GM18951 (cell line): Measurements from ENCODE around the gene XPOT.

Experiments
- POLR2A ChIP-seq: IDR thresholded peaks from 4 replicates; pipeline ENCODE4 v1.6.1; 2011; ENCODE audit warnings: mild to moderate bottlenecking; ENCODE audit not compliant: insufficient read length, insufficient read depth; ENCODE audit errors: extremely low read depth
- in situ Hi-C: fragments of 300-500 bp; cut with MboI; formaldehyde crosslinking; loops from one replicate; pipeline ENCODE4 v1.12.0; 2022; ENCODE audit warnings: low sequenced_read_pairs, mixed read lengths, inconsistent platforms; ENCODE audit not compliant: unreplicated experiment

Gene XPOT

DNA sequence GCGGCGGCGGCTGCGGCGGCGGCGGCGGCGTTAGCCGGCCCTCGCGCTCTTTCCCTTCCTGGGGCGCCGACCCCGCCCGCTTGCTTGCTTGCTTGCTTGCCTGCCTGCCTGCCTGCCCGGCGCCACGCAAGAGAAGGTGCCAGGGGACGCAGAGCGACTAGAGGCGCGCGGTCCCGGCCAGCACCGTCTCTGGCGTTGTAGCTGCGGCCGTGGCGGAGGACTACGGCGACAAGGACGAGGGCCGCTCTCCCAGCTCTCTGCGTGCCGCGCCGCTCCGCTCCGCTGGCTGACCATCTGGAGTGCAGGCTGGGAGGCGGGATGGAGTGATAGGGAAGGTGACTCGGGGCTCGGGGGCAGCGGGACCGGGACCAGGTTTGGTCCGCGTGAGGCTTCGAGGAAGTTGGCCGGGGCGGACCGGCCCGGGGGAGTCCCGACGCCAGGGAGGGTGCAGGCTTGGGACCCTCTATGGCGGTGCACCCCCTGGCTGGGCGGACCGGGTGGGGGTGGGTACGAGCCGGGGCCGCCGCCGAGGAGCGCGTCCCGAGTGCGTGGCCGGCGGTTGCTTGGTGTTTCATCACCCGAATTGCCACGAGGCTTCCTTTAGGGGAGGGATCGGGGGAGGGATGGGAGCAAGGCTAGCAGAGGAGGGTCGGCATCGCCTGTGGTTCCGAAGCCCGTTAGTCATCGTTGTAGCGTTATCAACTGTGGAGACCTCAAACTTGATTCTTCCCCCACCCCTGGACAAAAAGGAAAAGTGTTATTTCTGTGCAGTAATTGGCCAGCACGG lies 471 bp downstream of the XPOT start:
- no peak for TF ChIP-seq POLR2A
- in situ Hi-C loops, result no loop called here

DNA sequence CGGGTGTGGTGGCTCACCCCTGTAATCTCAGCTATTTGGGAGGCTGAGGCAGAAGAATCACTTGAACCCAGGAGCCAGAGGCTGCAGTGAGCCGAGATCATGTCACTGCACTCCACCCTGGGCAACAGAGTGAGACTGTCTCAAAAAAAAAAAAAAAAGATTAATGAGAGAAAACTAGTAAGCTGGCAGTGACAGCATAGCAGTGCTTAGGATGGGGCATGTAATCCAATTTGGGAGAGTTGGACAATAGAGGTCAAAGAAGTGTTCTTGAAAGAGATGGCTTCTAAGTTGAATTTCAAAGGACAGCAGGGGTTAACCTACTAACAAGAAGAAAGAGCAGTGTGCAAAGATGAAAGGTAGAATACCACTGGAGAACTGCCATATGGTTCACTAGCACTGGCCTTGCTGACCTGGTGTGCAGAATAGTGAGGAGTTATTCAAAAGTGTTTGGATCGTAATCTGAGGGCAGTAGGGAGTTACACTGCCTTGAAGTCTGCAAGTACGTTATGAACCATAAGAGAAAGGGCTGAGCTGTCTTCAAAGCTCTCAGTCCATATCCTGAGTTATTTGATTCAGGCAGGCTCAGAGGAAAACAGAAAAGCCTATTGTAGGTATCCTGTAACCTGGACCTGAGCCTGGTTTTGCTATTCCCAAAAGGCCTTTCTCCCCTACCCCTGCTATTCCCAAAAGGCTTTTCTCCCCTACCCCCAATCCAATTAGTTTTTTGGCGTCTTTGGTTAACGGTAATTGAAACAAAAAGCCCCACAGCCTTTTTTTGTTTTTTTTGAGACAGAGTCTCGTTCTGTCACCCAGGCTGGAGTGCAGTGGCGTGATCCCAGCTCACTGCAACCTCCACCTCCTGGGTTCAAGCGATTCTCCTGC lies 3.4 kb downstream of the XPOT start:
- TF ChIP-seq POLR2A, result no peak
- in situ Hi-C loops, result no loop called here

DNA sequence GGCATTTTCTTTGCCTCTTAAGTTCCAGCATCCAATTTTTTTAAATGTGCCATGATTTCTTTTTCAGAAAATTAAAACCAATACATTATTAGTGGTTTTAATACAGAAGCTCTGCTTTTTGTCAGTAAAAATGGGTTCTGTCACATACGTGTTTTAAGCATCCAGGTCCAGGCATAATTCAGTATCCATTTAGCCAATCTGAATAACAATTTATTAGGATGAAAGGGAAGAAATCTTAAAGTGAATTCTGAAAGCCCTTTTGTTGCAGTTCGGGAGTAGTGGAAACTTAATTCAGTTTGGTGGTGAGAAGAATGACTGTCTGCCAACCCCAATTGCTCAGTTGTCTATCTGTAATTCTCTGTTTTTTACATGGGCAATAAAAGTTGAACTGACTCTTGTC lies 7.2 kb downstream of the XPOT start:
- in situ Hi-C loops, result no loop called here
- no peak for TF ChIP-seq POLR2A

- in situ Hi-C loops, result no loop called here
- TF ChIP-seq POLR2A, result no peak
These were observed 8.3 kb downstream of the XPOT start for GRCh38 chr12:64412459-64412858.

DNA sequence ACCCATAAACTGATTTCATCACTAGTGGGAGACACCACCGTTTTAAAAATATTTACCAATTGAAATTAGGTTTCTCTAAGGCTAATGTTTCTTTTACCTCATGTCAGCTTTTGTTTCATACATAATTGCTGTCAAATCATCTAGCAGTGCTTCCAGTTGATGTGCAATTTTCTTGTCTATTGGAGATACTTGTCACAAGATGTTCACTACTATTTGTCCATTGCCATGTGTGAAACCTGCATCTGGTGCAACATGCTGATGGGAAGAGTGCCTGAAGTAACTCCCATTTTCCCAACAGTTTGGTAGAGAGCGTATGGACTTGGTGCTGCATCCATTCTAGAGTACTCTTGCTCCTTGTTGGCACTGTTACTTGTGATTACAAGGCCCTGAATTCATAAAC lies 9.7 kb downstream of the XPOT start:
- TF ChIP-seq POLR2A, result no peak

DNA sequence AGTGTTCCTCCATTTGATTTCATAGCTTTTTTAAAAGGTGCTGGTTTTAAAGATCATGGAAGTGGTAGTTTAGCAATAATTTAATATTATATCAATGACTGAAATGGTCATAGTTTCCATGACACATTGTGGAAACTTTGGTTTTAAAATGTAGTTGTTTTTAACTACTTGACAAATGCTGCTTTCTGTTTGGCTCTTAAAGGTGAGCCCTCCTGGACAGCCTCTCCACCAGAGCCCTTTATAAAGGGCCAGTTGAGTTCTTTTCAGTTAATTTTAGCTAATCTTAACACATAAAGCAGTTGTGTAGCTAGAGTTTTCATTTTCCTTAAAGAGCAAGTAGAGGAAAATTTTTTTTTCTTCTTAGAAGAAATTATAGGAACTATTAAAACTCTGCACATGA lies 14.0 kb downstream of the XPOT start:
- TF ChIP-seq POLR2A, result no peak
- in situ Hi-C loops, result no loop called here

More for the DNA sequence above, 9.7 kb downstream of the XPOT start:
- in situ Hi-C loops, result no loop called here

- TF ChIP-seq POLR2A, result no peak
- in situ Hi-C loops, result no loop called here
These were observed 15.5 kb downstream of the XPOT start for GRCh38 chr12:64419696-64420095.

DNA sequence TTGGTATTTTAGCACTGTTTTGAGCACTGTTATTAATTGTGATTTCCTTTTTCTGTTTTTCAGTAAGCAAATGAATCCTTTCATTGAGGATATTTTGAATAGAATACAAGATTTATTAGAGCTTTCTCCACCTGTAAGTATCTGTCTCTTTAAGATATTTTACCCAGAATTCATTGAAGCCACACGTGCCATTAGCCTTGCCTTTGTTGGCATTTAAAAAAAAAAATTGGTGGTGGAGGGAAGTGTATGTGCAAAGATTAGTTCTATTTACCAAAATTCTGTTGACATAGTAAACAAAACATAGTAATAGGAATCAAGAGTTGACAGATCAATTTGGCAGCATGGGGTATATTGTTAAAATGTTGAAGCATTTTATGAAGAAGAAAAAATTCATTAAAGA lies 23.8 kb downstream of the XPOT start:
- in situ Hi-C loops, result no loop called here
- TF ChIP-seq POLR2A, result no peak

DNA sequence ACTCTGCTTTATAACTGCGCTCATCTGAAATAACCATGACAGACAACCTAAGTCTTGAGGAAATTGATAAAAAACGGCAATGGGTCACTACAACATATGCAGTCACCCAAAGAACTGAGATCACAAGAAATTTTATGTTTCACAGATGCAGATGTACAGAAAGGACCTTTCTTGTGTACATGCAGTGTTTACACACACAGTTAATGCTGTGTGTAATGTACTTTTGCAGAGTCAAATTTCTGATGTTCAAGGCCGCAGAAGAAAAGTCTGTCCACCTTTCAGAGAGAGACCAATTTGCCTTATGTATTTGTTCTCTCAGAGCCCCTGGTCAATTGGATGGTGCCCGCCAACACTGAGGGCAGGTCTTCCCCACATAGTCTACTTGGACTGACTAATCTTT lies 24.8 kb downstream of the XPOT start:
- in situ Hi-C loops, result no loop called here
- no peak for TF ChIP-seq POLR2A

DNA sequence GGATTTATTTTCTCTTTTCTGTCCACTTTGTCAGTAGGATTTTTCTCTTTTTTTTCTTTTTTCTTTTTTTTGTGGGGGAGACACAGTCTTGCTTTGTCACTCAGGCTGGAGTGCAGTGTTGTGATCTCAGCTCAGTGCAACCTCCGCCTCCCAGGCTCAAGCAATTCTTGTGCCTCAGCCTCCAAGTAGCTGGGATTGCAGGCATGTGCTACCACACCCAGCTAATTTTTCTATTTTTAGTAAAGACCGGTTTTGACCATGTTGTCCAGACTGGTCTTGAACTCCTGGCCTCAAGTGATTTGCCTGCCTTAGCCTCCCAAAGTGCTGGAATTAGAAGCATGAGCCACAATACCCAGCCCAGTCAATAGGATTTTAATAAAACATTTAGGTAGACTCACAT lies 26.7 kb downstream of the XPOT start:
- no peak for TF ChIP-seq POLR2A
- in situ Hi-C loops, result no loop called here

- in situ Hi-C loops, result no loop called here
These were observed 27.6 kb downstream of the XPOT start for GRCh38 chr12:64431791-64432190.

DNA sequence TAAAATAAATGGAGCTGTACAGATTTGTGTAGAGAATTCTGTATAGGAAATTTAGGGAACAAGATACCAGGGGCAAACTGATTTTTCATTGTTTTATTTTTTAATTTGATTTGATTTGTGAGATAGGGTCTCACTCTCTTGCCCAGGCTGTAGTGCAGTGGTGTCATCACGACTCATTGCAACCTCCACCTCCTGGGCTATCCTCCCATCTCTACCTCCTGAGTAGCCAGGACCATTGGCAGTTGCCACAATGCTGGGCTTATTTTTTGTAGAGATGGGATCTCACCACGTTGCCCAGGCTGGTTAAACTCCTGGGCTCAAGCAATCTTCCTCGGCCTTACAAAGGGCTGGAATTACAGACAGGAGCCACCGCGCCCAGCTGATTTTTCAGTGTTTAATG lies 29.7 kb downstream of the XPOT start:
- TF ChIP-seq POLR2A, result no peak
- in situ Hi-C loops, result no loop called here

More at GRCh38 chr12:64431791-64432190, 27.6 kb downstream of the XPOT start:
- TF ChIP-seq POLR2A, result no peak

GRCh38 chr12:64440100-64440499 lies 35.9 kb downstream of the XPOT start:
- in situ Hi-C loops, result no loop called here
- no peak for TF ChIP-seq POLR2A

- in situ Hi-C loops, result no loop called here
- TF ChIP-seq POLR2A, result no peak
These were observed 41.3 kb downstream of the XPOT start for GRCh38 chr12:64445490-64445889.
